Transverse colon (tissue), 4 donors: ENCODE results near the gene CHIC2. TPM values are rescaled to one million over a fixed set of nuclear protein-coding genes. Genes with fewer than 3 reads are reported as not detected.

ENCODE experiments used
- DNase-seq: peaks from one replicate; pipeline ENCODE4 v3.0.0-alpha.2; 2019
- H3K27ac ChIP-seq, 4 donors: fragments of 200-600 bp; sonication (generic); 2 replicates each; pipeline ENCODE4 v1.5.1; 2016 to 2018; ENCODE audit warnings: inconsistent platforms in 4 of 4
- H3K27me3 ChIP-seq: fragments of 200-600 bp; sonication (generic); 2 replicates; pipeline ENCODE4 v1.5.1; 2017; ENCODE audit warnings: inconsistent platforms
- H3K36me3 ChIP-seq, 4 donors: fragments of 200-600 bp; sonication (generic); 2 replicates each; pipeline ENCODE4 v1.5.1; 2017 to 2019; ENCODE audit warnings: inconsistent platforms in 4 of 4
- H3K4me1 ChIP-seq, 4 donors: fragments of 200-600 bp; sonication (generic); 2 replicates each; pipeline ENCODE4 v1.5.1; 2017 to 2020; ENCODE audit warnings: inconsistent platforms in 4 of 4
- H3K4me3 ChIP-seq, 4 donors: fragments of 200-600 bp; sonication (generic); 1 replicate in 1 of 4; 2 replicates in 3 of 4; pipeline versions ENCODE4 v1.5.1 to v1.6.1; 2017 to 2019; ENCODE audit warnings: inconsistent platforms in 4 of 4
- H3K9me3 ChIP-seq, 2 donors: fragments of 200-600 bp; sonication (generic); 2 replicates each; pipeline ENCODE4 v1.5.1; 2017 to 2019; ENCODE audit warnings: inconsistent platforms in 2 of 2
- EP300 ChIP-seq: sonication (generic); formaldehyde crosslinking; IDR thresholded peaks from one replicate; pipeline ENCODE4 v1.6.1; 2017; ENCODE audit warnings: antibody characterized with exemption, low read depth
- POLR2A ChIP-seq: fragments of 450-650 bp; IDR thresholded peaks from one replicate; pipeline ENCODE4 v1.6.1; 2016; ENCODE audit warnings: antibody characterized with exemption, mild to moderate bottlenecking, moderate library complexity
- POLR2AphosphoS5 ChIP-seq, 3 donors: sonication (generic); formaldehyde crosslinking; IDR thresholded peaks; one replicate each; pipeline ENCODE4 v1.6.1; 2016; ENCODE audit warnings: antibody characterized with exemption in 3 of 3
- WGBS, 2 donors: methylation state at CpG; one replicate each; pipeline ENCODE4 v1.1.5; 2018; ENCODE audit warnings: low coverage in 1 of 2; 5-methylcytosine and 5-hydroxymethylcytosine counted together
- in situ Hi-C, 4 donors: fragments of 200-750 bp; cut with MboI; loops; one replicate each; pipeline versions ENCODE4 v1.15.0 to v1.15.1; 2017; ENCODE audit warnings: low sequenced_read_pairs in 3 of 4, low pct_ligation_motif_present in 1 of 4, low pct_unique_long_range_greater_than_20kb in 1 of 4
- intact Hi-C: fragments of 100-400 bp; cut with DNase I; formaldehyde crosslinking; loops from one replicate; pipeline ENCODE4 v1.15.1; 2023; ENCODE audit warnings: low total_unique reads
- total RNA-seq, 4 donors: library from RNA; depleted of rRNA; stranded (reverse); fragments of >200 nt; gene quantifications; one replicate each; pipeline ENCODE4 v1.1.0, GENCODE V29; 2016
- TF ChIP-seq, protein P1 (sequence below), 5 experiments: fragments of 200-600 bp in 3 of 5; fragments of 450-650 bp in 2 of 5; sonication (generic) in 3 of 5; IDR thresholded peaks; 1 replicate in 2 of 5; 2 replicates in 3 of 5; pipeline ENCODE4 v1.5.1; 2016 to 2017; ENCODE audit warnings: antibody characterized with exemption in 5 of 5, inconsistent platforms in 3 of 5, mild to moderate bottlenecking in 2 of 5, moderate library complexity in 1 of 5

Gene CHIC2
- total RNA-seq, 4 donors from 2014 or later: 36.2 to 106 (median 52.0) TPM

DNA sequence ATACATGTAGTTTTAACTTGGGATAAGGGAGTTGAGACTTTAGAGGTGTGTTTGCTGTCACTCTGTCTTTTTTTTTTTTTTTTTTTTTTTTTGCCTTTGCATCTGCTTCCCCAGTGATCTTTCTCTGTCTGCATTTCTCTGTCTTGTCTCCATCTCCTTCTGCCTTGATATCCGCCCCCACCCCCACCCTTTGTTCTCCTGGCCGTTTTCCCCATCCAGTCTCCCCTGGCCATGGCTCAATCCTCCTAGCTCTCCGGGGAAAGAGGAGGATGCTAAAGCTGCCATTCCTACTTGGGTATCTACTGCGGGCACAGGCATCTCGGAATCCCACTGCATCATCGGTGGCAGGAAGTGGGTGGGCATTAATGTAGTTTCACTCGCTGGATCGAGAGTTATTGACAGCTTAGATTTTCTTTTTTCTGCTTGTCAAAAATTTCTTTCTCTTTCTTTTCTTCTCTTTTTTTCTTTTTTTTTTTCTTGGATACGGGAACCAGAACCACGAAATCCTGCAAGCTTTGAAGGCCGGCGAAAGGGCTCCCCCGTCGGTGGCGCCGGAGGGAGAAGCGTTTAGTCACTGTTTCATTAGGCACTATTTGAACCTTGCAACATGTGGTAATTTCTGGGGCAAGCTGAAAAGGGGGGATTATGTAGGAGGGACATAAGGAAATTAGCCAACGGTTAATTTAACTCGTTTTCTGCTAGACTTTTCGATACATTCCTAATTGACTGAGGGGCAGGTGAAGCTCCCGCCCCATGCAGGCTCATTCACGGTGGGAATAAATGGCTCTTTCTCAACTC lies 43.7 kb upstream of the CHIC2 start:
- DNase-seq: no peak
- intact Hi-C loops: no loop called here
- Histone ChIP-seq H3K4me1 (peaks cover 0 to 26% (median 10%) of the 10 kb centered on the region in 4 donors), H3K9me3 (no peaks in the 10 kb centered on the region), H3K27ac (no peak overlapping the region), H3K27me3 (peaks cover 98% of the 10 kb centered on the region), H3K36me3 (no peaks in the 10 kb centered on the region), H3K4me3 (no peak overlapping the region)
- no peak for TF ChIP-seq POLR2A
- TF ChIP-seq, protein P1, sequence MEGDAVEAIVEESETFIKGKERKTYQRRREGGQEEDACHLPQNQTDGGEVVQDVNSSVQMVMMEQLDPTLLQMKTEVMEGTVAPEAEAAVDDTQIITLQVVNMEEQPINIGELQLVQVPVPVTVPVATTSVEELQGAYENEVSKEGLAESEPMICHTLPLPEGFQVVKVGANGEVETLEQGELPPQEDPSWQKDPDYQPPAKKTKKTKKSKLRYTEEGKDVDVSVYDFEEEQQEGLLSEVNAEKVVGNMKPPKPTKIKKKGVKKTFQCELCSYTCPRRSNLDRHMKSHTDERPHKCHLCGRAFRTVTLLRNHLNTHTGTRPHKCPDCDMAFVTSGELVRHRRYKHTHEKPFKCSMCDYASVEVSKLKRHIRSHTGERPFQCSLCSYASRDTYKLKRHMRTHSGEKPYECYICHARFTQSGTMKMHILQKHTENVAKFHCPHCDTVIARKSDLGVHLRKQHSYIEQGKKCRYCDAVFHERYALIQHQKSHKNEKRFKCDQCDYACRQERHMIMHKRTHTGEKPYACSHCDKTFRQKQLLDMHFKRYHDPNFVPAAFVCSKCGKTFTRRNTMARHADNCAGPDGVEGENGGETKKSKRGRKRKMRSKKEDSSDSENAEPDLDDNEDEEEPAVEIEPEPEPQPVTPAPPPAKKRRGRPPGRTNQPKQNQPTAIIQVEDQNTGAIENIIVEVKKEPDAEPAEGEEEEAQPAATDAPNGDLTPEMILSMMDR (IDR thresholded peaks at IDR 0.05): no peak
- no peak for TF ChIP-seq EP300
- TF ChIP-seq POLR2AphosphoS5 (IDR thresholded peaks at IDR 0.05): no peak
- WGBS, 2 donors: 10 to 23% methylated on average over 8 to 22 of the region's 22 CpGs
- in situ Hi-C loops: no loop called here

DNA sequence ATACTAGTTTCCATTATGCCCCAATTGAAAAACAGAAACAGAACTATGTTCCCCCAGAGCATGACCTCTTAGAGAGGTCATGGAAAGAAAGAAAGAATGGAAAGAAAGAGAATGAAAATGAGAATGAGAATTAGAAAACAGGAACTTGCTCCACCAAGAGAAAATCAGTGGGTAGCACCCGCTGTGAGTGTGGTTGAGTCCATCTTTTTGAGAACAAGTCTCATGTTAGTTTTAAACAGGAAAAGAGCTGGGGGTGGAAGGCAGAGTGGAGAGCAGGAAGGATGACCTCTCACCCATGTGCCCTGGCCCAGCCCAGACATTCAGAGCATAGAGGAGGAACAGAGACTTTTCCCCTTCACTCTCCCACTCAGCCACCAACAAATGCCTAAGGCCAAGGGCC lies 40.5 kb upstream of the CHIC2 start:
- intact Hi-C loops: no loop called here
- H3K27me3 ChIP-seq: peaks cover 100% of the 10 kb centered on the region

DNA sequence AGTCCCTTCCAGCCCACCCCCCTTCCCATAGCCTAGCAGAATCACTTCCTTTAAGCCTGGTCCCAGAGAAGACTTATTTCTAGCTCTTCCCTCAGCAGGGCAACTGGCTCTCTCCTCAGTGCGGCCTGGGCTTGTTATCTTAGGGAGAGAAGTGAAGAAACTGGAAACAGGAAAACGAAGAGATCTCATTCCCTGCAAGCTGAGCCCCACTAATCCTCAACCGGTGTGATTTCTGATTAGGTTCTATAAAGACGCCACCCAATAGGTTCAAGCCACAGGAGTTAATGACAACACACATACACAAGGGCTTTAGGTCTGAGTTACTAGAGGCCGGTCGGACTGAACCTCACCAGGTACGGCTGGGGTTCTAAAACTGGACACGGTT lies 38.8 kb upstream of the CHIC2 start:
- in situ Hi-C loops: no loop called here
- TF ChIP-seq, protein P1 (IDR thresholded peaks at IDR 0.05): no peak
- TF ChIP-seq POLR2A (no peak), POLR2AphosphoS5 (IDR thresholded peaks at IDR 0.05) (no peak), EP300 (no peak)
- WGBS, 2 donors: 27% methylated on average over 8 of the region's 8 CpGs; no CpG with 5 or more reads in 1 of the 2 donors
- Histone ChIP-seq H3K27me3 (peaks cover 100% of the 10 kb centered on the region), H3K36me3 (no peaks in the 10 kb centered on the region), H3K4me3 (no peak overlapping the region), H3K4me1 (peaks cover 0 to 33% (median 19%) of the 10 kb centered on the region in 4 donors), H3K27ac (no peak overlapping the region), H3K9me3 (no peaks in the 10 kb centered on the region)
- no peak for DNase-seq
- intact Hi-C loops: no loop called here

More for the DNA sequence above, 40.5 kb upstream of the CHIC2 start:
- no peak overlapping the region for H3K4me3 ChIP-seq
- DNase-seq: no peak
- no peaks in the 10 kb centered on the region for H3K9me3 ChIP-seq
- 80 to 83% methylated on average over 1 of the region's 1 CpG for WGBS, 2 donors
- no peak overlapping the region for H3K27ac ChIP-seq
- in situ Hi-C loops: no loop called here
- H3K4me1 ChIP-seq: peaks cover 0 to 42% (median 23%) of the 10 kb centered on the region in 4 donors
- TF ChIP-seq, protein P1 (IDR thresholded peaks at IDR 0.05): no peak
- TF ChIP-seq POLR2A: no peak
- TF ChIP-seq EP300: no peak
- no peak for TF ChIP-seq POLR2AphosphoS5 (IDR thresholded peaks at IDR 0.05)
- H3K36me3 ChIP-seq: no peaks in the 10 kb centered on the region

DNA sequence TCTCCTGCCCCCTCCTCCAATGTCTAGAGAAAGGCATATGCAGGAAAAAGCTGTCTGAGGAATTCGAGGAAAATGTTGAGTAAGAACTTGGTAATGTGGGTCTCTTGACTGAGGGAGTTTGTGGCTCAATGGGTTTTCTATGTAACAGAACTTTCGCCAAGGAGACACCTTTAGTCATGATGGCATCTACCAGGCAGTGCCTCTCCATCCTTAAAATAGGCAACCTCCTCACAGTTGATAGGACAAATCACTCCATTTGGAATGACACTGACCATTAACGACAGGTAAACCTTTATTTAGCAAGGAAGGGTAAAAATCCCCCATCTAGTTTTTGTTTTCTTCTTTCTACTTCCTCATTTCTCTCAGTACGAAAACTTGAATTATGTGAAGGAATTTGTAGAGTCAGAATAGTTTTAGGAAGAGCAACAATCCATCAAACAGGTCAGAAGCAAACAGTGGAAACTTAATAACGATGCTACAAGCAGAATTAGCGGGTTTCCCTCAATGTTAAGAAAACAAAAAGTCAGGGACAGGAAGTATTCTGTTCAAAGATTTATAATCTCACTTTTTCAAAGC lies 38.2 kb upstream of the CHIC2 start:
- H3K27me3 ChIP-seq: peaks cover 100% of the 10 kb centered on the region
- H3K36me3 ChIP-seq: no peaks in the 10 kb centered on the region
- TF ChIP-seq, protein P1 (IDR thresholded peaks at IDR 0.05): no peak
- no peak for TF ChIP-seq EP300
- TF ChIP-seq POLR2A: no peak
- no peak for TF ChIP-seq POLR2AphosphoS5 (IDR thresholded peaks at IDR 0.05)
- H3K27ac ChIP-seq: no peak overlapping the region
- H3K4me3 ChIP-seq: no peak overlapping the region
- in situ Hi-C loops (no loop called here), intact Hi-C loops (no loop called here)
- DNase-seq: no peak
- 27 to 32% methylated on average over 6 of the region's 6 CpGs for WGBS, 2 donors
- peaks cover 0 to 32% (median 19%) of the 10 kb centered on the region in 4 donors for H3K4me1 ChIP-seq
- H3K9me3 ChIP-seq: no peaks in the 10 kb centered on the region
